Keratinocyte (primary cell): Measurements from ENCODE around the gene NOTCH3. TPM values are rescaled to one million over a fixed set of nuclear protein-coding genes. Genes with fewer than 3 reads are reported as not detected.

Source experiments
- DNase-seq: peaks from one replicate; pipeline ENCODE4 v3.0.0-alpha.2; 2011; ENCODE audit warnings: low read depth, missing footprints, low spot score
- FAIRE-seq: peaks from 2 replicates; lab custom pipeline; 2011; peaks lifted over from hg19 to GRCh38; lab: Jason Lieb, UNC
- H2AFZ ChIP-seq: 2 replicates; pipeline ENCODE4 v1.6.0; 2012; ENCODE audit warnings: low read length, control low read depth, inconsistent platforms; ENCODE audit not compliant: control insufficient read depth
- H3K27ac ChIP-seq: 2 replicates; pipeline ENCODE4 v1.5.1; 2011; ENCODE audit warnings: low read length; ENCODE audit not compliant: control insufficient read depth, insufficient read depth
- H3K27me3 ChIP-seq: 3 replicates; pipeline ENCODE4 v1.6.0; 2011; ENCODE audit warnings: low read length; ENCODE audit not compliant: control insufficient read depth, insufficient read depth; ENCODE audit errors: extremely low read depth
- H3K36me3 ChIP-seq, 2 experiments: 2 replicates in 1 of 2; 3 replicates in 1 of 2; pipeline ENCODE4 v1.5.1; 2011; ENCODE audit warnings: low read length in 2 of 2, mild to moderate bottlenecking in 1 of 2; ENCODE audit not compliant: control insufficient read depth in 2 of 2, insufficient read depth in 2 of 2; ENCODE audit errors: extremely low read depth in 1 of 2
- H3K4me1 ChIP-seq: 3 replicates; pipeline ENCODE4 v1.5.1; 2011; ENCODE audit warnings: low read length; ENCODE audit not compliant: control insufficient read depth, insufficient read depth; ENCODE audit errors: extremely low read depth
- H3K4me2 ChIP-seq: 3 replicates; pipeline ENCODE4 v1.6.0; 2011; ENCODE audit warnings: low read depth, low read length; ENCODE audit not compliant: control insufficient read depth, insufficient read depth; ENCODE audit errors: extremely low read depth
- H3K4me3 ChIP-seq, 3 experiments: fragments of 200-600 bp in 1 of 3; sonication (generic) in 1 of 3; 2 replicates in 2 of 3; 3 replicates in 1 of 3; pipeline ENCODE4 v1.5.1; 2011 to 2016; ENCODE audit warnings: low read length in 3 of 3, mild to moderate bottlenecking in 3 of 3, control low read depth in 2 of 3, inconsistent platforms in 1 of 3, low read depth in 1 of 3, mixed read lengths in 1 of 3, mixed run types in 1 of 3, moderate library complexity in 1 of 3; ENCODE audit not compliant: control insufficient read depth in 2 of 3, insufficient read depth in 2 of 3; ENCODE audit errors: extremely low read depth in 1 of 3
- H3K79me2 ChIP-seq: 2 replicates; pipeline ENCODE4 v1.6.0; 2012; ENCODE audit warnings: low read length; ENCODE audit not compliant: control insufficient read depth, insufficient read depth
- H3K9ac ChIP-seq: 3 replicates; pipeline ENCODE4 v1.6.0; 2011; ENCODE audit warnings: low read length; ENCODE audit not compliant: control insufficient read depth, insufficient read depth; ENCODE audit errors: extremely low read depth
- H3K9me1 ChIP-seq: 3 replicates; pipeline ENCODE4 v1.6.0; 2011; ENCODE audit warnings: low read length; ENCODE audit not compliant: control insufficient read depth, insufficient read depth; ENCODE audit errors: extremely low read depth
- H3K9me3 ChIP-seq: 2 replicates; pipeline ENCODE4 v1.5.1; 2012; ENCODE audit warnings: low read depth, low read length; ENCODE audit not compliant: control insufficient read depth
- H4K20me1 ChIP-seq: 3 replicates; pipeline ENCODE4 v1.6.0; 2011; ENCODE audit warnings: low read length; ENCODE audit not compliant: control insufficient read depth, insufficient read depth; ENCODE audit errors: extremely low read depth
- EZH2 ChIP-seq: IDR thresholded peaks from one replicate; pipeline ENCODE4 v1.6.1; 2012; ENCODE audit warnings: inconsistent platforms, mild to moderate bottlenecking, low read length, moderate library complexity
- dilution Hi-C: fragments of 300-500 bp; cut with MboI; formaldehyde crosslinking; loops from one replicate; pipeline ENCODE4 v1.7.0; 2020; ENCODE audit warnings: low sequenced_read_pairs; ENCODE audit not compliant: extremely low pct_ligation_motif_present
- polyA plus RNA-seq, 5 experiments: library from polyadenylated mRNA; depleted of rRNA in 3 of 5; stranded (reverse) in 3 of 5; stranded (forward) in 1 of 5; unstranded in 1 of 5; fragments of >200 nt; gene quantifications; 1 replicate in 1 of 5; 2 replicates in 3 of 5; 3 replicates in 1 of 5; pipeline versions ENCODE4 v1.2.1 to v1.2.3, GENCODE V29; 2011 to 2012; ENCODE audit warnings: missing spikeins in 2 of 5, low read depth in 1 of 5, low replicate concordance in 1 of 5
- TF ChIP-seq, protein P1 (sequence below), 3 experiments: IDR thresholded peaks in 1 of 3; conservative IDR thresholded peaks in 1 of 3; optimal IDR thresholded peaks in 1 of 3; 2 replicates in 2 of 3; 3 replicates in 1 of 3; pipeline versions ENCODE3 to v1.5.1; 2011; ENCODE audit warnings: low read length in 3 of 3, mild to moderate bottlenecking in 3 of 3, moderate library complexity in 2 of 3, control low read depth in 1 of 3, inconsistent platforms in 1 of 3; ENCODE audit not compliant: insufficient read depth in 2 of 3; ENCODE audit errors: extremely low read depth in 1 of 3

The NOTCH3 gene
- polyA plus RNA-seq, 1 donor (not counting 4 experiments of a cell fraction or from before 2014, with no cell fraction given), result 4.1 TPM

DNA sequence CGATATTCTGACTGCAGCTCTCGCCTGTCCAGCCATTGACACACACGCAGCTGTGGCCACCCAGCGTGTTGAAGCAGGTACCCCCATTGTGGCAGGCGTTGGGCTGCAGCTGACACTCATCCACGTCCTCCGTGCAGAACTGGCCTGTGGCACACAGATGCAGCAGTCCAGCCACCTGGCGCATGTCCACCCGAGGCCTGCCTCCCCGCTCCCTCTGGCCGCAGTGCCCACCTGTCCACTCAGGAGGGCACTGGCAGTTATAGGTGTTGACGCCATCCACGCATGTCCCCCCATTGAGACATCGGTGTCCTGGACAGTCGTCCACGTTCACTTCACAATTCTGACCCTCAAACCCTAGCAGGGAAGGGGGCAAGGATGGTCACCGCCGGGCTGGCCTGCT lies 9.3 kb downstream of the NOTCH3 start:
- TF ChIP-seq, protein P1, sequence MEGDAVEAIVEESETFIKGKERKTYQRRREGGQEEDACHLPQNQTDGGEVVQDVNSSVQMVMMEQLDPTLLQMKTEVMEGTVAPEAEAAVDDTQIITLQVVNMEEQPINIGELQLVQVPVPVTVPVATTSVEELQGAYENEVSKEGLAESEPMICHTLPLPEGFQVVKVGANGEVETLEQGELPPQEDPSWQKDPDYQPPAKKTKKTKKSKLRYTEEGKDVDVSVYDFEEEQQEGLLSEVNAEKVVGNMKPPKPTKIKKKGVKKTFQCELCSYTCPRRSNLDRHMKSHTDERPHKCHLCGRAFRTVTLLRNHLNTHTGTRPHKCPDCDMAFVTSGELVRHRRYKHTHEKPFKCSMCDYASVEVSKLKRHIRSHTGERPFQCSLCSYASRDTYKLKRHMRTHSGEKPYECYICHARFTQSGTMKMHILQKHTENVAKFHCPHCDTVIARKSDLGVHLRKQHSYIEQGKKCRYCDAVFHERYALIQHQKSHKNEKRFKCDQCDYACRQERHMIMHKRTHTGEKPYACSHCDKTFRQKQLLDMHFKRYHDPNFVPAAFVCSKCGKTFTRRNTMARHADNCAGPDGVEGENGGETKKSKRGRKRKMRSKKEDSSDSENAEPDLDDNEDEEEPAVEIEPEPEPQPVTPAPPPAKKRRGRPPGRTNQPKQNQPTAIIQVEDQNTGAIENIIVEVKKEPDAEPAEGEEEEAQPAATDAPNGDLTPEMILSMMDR (optimal IDR thresholded peaks at IDR 0.05 in 1 of 3, IDR thresholded peaks at IDR 0.05 in 1 of 3, conservative IDR thresholded peaks at IDR 0.05 in 1 of 3; ENCODE audit: extremely low read depth in 1 of 3, insufficient read depth in 2 of 3, low read length in 3 of 3), result no peak
- TF ChIP-seq EZH2, result no peak
- no peak for FAIRE-seq
- Histone ChIP-seq H3K4me2 (no peak overlapping the region), H3K9me3 (no peaks in the 10 kb centered on the region), H2AFZ (no peak overlapping the region), H3K36me3 (peaks cover 0 to 6% of the 10 kb centered on the region in 2 experiments), H3K4me1 (peaks cover 6% of the 10 kb centered on the region), H3K27ac (no peak overlapping the region), H3K27me3 (no peaks in the 10 kb centered on the region), H3K9me1 (no peaks in the 10 kb centered on the region), H3K79me2 (no peaks in the 10 kb centered on the region), H4K20me1 (no peaks in the 10 kb centered on the region), H3K9ac (no peak overlapping the region), H3K4me3 (no peak overlapping the region)
- DNase-seq, result no peak
- dilution Hi-C loops, result no loop called here

GRCh38 chr19:15188851-15189250 lies 11.9 kb downstream of the NOTCH3 start:
- Histone ChIP-seq H3K4me3 (no peak overlapping the region), H2AFZ (no peak overlapping the region), H4K20me1 (no peaks in the 10 kb centered on the region), H3K9me1 (no peaks in the 10 kb centered on the region), H3K9ac (no peak overlapping the region), H3K9me3 (no peaks in the 10 kb centered on the region), H3K27ac (no peak overlapping the region), H3K4me2 (no peak overlapping the region), H3K36me3 (peaks cover 0 to 6% of the 10 kb centered on the region in 2 experiments), H3K4me1 (no peaks in the 10 kb centered on the region), H3K79me2 (no peaks in the 10 kb centered on the region), H3K27me3 (no peaks in the 10 kb centered on the region)
- dilution Hi-C loops, result no loop called here
- DNase-seq (no peak), FAIRE-seq (no peak)
- no peak for TF ChIP-seq EZH2
- TF ChIP-seq, protein P1 (optimal IDR thresholded peaks at IDR 0.05 in 1 of 3, IDR thresholded peaks at IDR 0.05 in 1 of 3, conservative IDR thresholded peaks at IDR 0.05 in 1 of 3; ENCODE audit: extremely low read depth in 1 of 3, insufficient read depth in 2 of 3, low read length in 3 of 3), result no peak
